Jurkat, Clone E6-1 (cell line): ENCODE measurements around the gene RNF4.
"Not testable (repeated sequence)": the region's sequence is repeated elsewhere in the genome, so short reads cannot be mapped to it uniquely, and the experiment has no call there.

Experiments
- DNase-seq: peaks from one replicate; pipeline ENCODE4 v3.0.0-alpha.2; 2011; ENCODE audit warnings: low read depth, low spot score
- H3K4me3 ChIP-seq: 2 replicates; pipeline ENCODE4 v1.5.1; 2011; ENCODE audit warnings: mild to moderate bottlenecking, low read length, control low read depth, moderate library complexity

RNF4 gene

GRCh38 chr4:2451036-2451520, 17.8 kb upstream of the RNF4 start:
- H3K4me3 ChIP-seq, result no peak overlapping the region
- DNase-seq, result no peak

- no peak for DNase-seq
- H3K4me3 ChIP-seq, result no peak overlapping the region
Measured at GRCh38 chr4:2451821-2452785, 16.8 kb upstream of the RNF4 start.

GRCh38 chr4:2457481-2458295, 11.2 kb upstream of the RNF4 start:
- DNase-seq, result no peak
- H3K4me3 ChIP-seq, result no peak overlapping the region

GRCh38 chr4:2458546-2459491, 10.1 kb upstream of the RNF4 start:
- DNase-seq, result no peak
- H3K4me3 ChIP-seq, result no peak overlapping the region

- no peak for DNase-seq
- H3K4me3 ChIP-seq, result no peak overlapping the region
Measured at GRCh38 chr4:2459589-2460349, 9.1 kb upstream of the RNF4 start.

GRCh38 chr4:2461246-2461960, 7.5 kb upstream of the RNF4 start:
- no peak overlapping the region for H3K4me3 ChIP-seq
- no peak for DNase-seq

GRCh38 chr4:2462218-2462991, 6.5 kb upstream of the RNF4 start:
- peak; percentile 25 for DNase-seq
- peak overlapping the region; percentile 23; the same call in 1 of the 2 replicates for H3K4me3 ChIP-seq

GRCh38 chr4:2462992-2463762, 5.7 kb upstream of the RNF4 start:
- peak overlapping the region; percentile 23 for H3K4me3 ChIP-seq
- no peak for DNase-seq

GRCh38 chr4:2465032-2465431, 3.9 kb upstream of the RNF4 start:
- no peak for DNase-seq
- no peak overlapping the region for H3K4me3 ChIP-seq

- not testable (repeated sequence) for DNase-seq, H3K4me3 ChIP-seq
Measured at GRCh38 chr4:2465544-2465943, 3.4 kb upstream of the RNF4 start.

GRCh38 chr4:2469192-2469984, 482 bp downstream of the RNF4 start:
- H3K4me3 ChIP-seq, result peak overlapping the region; percentile 66
- peak; percentile 53 for DNase-seq

GRCh38 chr4:2470791-2471190, 1.9 kb downstream of the RNF4 start:
- DNase-seq, result no peak
- H3K4me3 ChIP-seq, result peak overlapping the region; percentile 66

GRCh38 chr4:2472187-2472586, 3.3 kb downstream of the RNF4 start:
- DNase-seq, result no peak
- H3K4me3 ChIP-seq, result no peak overlapping the region

GRCh38 chr4:2478229-2478628, 9.3 kb downstream of the RNF4 start:
- H3K4me3 ChIP-seq, result no peak overlapping the region
- no peak for DNase-seq

- H3K4me3 ChIP-seq, result no peak overlapping the region
Measured at GRCh38 chr4:2480649-2481048, 11.7 kb downstream of the RNF4 start.

More at GRCh38 chr4:2480649-2481048, 11.7 kb downstream of the RNF4 start:
- DNase-seq, result no peak
